IPS DF 19.7 (cell line): ENCODE results near the gene RRP36.
"Not testable (repeated sequence)": the region's sequence is repeated elsewhere in the genome, so short reads cannot be mapped to it uniquely, and the experiment has no call there.

Source experiments
- DNase-seq: peaks from one replicate; pipeline ENCODE4 v3.0.0-alpha.2; 2013; ENCODE audit warnings: low read depth, low spot score

RRP36 gene

GRCh38 chr6:43037706-43038105 lies 16.3 kb downstream of the RRP36 start:
- no peak for DNase-seq

DNA sequence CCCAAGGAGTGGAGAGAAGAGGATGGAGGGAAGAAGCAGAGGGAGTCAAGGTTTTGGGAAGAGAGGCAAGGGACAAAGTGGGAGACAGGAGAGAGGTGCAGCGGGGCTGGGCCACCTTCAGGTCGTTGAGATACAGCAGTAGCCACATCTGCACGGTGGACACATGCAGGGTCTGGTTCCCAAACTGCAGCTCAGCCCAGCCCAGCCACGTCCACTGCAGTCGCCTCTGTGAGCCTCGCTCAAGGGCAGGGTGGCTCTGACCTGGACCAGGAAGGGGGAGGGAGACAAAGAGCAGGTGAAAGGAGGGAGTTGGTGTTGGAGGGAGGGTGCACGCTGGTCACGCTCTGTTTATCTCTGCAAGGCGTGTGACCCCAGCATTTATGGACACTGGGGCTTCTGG lies 17.3 kb downstream of the RRP36 start:
- DNase-seq, result no peak

GRCh38 chr6:43040542-43041257 lies 19.3 kb downstream of the RRP36 start:
- DNase-seq, result no peak

DNA sequence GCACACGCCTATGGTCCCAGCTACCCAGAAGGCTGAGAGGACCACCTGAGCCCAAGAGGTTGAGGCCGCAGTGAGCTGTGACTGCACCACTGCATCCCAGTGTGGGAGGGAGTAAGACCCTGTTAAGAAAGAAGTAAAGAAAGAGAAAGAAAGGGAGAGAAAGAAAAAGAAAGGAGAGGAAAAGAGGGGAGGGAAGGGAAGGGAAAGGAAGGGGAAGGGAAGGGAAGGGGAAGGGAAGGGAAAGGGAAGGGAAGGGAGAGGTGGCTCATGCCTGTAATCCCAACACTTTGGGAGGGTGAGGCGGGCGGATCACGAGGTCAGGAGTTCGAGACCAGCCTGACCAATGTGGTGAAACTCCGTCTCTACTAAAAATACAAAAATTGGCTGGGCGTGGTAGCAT lies 20.1 kb downstream of the RRP36 start:
- DNase-seq, result not testable (repeated sequence)

DNA sequence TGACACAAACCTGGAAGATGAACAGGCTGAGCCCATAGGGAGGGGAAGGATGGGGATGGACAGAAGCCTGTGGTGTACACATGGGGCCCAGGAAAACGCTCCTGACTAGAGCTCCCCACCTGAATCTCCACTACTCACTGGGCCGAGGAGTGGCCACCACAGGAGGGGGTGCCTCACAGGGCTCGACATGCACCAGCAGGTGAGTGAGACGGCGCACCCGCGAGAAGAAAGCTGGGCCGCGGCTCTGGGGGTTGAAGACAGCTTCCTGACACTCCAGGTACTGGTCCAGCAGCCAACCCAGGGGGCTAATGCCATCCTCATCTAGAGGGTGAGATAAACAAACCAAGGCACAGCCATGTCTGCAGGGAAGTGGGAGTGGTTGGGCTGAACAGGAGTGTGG lies 21.9 kb downstream of the RRP36 start:
- DNase-seq, result no peak

DNA sequence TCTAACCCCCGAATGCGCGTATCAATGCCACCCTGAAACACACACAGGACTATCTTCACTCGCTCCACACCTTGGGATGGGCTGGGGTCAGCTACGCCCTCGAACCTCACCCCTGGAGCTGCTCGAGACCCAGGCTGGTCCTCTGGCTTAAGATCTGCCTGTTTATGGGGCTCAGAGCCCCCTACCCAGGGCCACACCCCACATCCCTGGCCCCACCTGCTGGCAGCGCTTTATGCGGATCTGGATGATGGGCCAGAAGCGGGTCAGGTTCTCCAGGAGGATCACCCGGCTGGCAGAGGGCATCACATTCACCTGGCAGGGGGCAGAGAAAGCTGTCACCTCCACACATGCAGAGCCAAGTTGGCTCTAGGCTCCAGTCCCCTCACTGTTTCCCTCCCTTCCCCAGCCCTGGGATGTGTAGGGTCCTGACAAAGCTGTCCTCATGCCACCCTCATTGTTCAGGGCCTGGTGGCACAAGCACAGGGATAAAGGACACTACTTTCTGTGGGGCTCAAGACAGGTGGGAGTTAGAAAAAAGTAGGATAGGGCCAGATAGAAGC lies 24.0 kb downstream of the RRP36 start:
- no peak for DNase-seq

DNA sequence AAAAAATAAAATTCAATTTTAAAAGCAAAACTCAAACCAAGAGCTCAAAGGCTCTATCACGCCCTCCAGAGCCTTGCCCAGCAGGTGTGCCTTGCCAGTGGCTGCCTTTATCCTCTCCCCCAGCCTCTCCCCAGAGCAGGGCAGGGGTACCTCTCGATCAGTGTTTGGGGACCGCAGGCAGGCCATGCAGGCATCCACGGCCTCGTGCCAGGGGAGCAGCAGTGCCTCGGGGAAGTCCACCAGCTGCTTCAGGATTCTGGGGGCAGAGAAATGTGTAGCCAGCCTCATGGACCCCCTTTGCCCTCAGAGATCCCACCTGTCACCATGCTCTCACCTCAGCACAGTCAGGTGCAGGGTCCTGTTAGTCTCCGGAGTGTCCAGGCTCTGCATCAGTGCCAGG lies 26.6 kb downstream of the RRP36 start:
- DNase-seq, result no peak

- no peak for DNase-seq
Observed at GRCh38 chr6:43050981-43051380, 29.6 kb downstream of the RRP36 start.

- no peak for DNase-seq
Observed at GRCh38 chr6:43052225-43052841, 30.9 kb downstream of the RRP36 start.

- DNase-seq, result no peak
Observed at GRCh38 chr6:43052842-43053544, 31.6 kb downstream of the RRP36 start.

DNA sequence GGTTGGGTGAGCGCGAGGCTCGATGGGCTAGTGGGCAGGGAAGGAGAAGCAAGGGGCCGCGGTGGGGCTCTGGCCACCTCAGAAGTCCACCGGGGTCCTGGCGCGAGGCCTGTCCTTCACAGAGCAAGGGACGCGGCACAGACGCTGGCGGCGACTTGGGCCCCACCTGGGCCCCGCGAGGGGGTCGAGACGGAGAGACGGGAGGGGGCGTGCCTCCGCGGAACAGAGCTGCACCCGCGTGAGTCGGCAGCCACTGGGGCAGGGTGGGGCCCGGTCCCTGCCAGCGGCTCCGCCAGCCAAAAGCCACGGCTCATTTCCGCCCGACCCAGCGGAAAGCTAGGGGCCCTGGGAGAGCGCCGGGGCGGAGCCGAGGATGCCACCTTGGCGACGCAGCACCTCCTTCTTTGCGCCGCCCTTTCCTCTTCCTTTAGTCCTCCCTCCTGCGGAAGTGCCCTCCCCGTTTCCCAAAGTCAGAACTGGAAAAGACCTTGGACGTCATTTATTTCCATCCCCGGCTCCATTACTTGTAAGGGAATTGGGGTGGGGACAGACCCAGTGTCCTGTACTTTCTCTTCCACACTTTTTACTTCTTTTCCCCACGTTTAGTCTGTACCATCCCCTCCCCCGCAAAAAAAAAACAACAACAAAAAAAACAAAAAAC lies 32.3 kb downstream of the RRP36 start, which contains the start of gene CUL7:
CUL7 (minus strand) TSS at position 307 of the 661 bp plus-strand sequence. CDS start 1,063 bp downstream, outside the sequence.
- DNase-seq, result peak; percentile 81

DNA sequence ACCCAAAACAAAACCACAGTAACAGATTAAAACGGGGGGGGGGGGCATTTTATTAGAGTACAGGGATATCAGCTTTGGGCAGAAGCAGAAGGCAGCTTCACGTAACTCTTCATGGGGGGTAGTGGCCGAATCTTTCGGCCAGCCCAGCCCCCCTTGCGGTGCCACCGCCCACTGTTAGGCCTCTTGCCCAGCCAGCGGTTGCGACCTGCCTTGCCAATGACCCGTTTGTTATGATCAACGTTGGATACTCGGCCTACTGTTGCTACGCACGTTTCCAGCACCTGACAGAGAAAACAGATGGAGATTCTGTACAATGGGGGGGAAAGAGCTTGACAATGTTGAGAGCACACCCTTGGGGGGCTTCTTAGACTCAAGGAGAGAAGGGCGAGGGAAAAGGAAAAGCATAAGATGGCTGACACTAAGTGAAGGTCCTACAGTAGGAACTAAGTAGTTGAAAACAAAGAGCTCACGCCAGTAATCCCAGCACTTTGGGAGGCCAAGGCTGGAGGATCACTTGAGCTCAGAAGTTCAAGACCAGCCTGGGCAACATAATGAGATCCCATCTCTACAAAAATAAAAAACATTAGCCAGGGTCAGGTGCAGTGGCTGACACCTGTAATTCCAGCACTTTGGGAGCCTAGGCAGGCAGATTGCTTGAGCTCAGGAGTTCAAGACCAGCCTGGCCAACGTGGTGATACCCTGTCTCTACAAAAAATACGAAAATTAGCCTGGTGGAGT lies 33.0 kb downstream of the RRP36 start:
- no peak for DNase-seq

DNA sequence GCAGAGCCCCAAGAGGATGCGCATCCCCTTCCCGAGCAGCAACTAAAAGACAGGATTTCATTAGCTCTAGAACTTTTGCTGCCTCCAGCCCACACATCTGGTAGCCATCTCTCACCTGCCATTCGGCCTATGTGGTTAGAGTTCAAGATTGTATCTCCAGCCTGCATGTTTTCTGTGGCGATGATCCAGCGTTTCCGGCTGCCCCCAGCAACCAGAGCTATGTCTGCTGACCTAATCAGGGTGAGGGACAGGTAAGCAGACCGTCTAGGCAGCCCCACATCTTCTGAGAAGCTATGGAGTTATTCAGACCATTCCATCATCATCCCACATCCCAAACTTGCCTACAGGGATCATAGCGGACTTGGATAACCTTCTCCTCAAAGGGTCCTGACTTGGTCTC lies 34.5 kb downstream of the RRP36 start:
- DNase-seq, result no peak

DNA sequence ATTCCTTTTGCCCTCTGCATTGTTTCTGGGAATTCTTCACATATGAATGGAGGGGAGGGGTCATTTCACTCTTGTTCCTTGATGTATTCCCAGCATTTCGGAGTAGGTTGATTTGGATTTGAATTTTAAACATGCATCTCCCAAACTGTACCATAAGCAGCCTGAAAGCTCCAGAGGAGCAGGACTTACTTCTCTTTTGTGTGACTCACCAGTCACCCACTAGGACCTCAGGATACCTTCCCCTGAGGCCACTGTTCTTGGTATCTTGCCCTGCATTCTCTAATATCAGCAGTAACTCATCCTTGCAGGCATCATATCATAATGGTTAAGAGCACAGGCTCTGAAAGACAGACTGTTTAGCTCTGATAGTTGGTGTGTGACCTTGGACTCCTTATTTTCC lies 37.1 kb downstream of the RRP36 start:
- DNase-seq, result no peak

DNA sequence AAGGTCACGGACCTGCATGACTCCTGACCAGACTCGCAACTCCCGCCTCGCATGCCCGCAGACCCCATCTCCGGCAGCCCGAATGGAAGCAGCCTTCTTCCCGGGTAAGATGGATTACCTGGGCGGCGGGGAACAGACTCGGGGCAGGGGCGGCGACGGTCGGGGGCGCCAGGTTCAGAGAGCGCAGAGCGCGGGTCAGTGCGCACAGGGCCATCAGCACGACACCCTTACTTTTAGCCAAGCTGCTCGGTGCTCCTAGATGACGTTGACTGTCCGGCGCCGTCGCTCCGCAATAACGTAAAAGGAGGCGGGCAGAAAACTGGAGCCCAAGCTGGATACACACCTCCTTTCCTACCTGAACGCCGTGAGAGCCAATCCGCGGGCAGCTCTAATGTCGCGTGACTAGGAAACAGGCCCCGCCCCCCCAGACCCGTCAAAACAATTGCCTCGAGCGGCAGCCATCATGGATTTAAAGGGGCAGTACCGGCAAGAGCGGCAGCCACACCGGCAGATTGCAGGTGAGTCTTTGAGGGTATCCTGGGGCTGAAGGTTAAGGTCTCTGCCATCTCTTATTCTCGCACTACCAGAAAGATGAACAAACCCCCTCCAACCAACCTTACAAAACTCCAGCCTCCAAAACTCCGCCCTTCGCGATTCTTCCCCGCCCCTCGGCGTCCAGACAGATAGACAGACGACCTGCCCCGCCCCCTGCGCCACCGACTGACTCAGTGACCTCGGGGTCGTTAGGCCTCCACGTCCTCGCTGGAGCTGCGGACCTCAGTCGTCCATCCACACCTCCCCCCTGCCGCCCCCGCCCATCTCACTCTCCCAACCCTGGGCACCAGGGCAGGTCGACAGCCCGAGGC lies 38.0 kb downstream of the RRP36 start, which contains the start of the genes KLC4 and MRPL2:
KLC4 (plus strand) TSS at position 464 of the 866 bp plus-strand sequence. CDS start 1,705 bp downstream, outside the sequence.
MRPL2 (minus strand) TSS at position 267 of the 866 bp plus-strand sequence; CDS start at position 214, 53 bp downstream.
- DNase-seq, result peak; percentile 94

DNA sequence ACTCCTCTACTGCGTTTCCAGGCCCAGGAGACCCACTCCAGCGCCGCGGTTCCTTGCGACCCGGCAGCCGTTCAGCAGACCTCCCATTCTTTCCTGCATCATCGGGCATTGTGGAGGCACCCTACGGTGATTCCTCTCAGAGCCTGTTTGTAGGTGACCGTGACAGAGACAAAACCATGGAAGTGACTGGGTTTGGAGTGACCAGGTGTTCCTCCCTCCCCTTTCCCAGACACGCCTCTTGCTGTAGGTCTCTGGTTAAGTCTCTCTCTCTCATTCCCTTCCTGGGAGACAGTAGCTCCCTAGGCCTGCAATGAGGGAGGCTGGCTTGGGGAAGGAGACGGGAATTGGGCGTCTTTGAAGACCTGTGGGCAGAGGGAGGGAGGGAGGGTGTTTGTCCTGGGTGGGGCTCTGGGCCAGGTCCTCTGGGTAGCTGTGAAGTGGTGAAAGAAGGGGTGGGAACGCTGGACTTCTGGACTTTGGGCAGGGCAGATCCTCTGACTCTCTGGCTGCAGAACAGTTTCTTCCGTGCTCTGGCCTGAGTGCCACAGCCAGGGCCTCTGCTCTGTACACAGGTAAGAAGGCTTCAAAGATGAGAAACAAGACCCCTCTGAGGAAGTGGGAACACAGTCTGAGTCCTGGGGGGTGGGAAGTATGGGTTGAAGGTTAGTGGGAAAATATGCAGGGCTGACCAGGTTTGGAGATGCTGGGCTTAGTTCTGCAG lies 38.8 kb downstream of the RRP36 start:
- no peak for DNase-seq

DNA sequence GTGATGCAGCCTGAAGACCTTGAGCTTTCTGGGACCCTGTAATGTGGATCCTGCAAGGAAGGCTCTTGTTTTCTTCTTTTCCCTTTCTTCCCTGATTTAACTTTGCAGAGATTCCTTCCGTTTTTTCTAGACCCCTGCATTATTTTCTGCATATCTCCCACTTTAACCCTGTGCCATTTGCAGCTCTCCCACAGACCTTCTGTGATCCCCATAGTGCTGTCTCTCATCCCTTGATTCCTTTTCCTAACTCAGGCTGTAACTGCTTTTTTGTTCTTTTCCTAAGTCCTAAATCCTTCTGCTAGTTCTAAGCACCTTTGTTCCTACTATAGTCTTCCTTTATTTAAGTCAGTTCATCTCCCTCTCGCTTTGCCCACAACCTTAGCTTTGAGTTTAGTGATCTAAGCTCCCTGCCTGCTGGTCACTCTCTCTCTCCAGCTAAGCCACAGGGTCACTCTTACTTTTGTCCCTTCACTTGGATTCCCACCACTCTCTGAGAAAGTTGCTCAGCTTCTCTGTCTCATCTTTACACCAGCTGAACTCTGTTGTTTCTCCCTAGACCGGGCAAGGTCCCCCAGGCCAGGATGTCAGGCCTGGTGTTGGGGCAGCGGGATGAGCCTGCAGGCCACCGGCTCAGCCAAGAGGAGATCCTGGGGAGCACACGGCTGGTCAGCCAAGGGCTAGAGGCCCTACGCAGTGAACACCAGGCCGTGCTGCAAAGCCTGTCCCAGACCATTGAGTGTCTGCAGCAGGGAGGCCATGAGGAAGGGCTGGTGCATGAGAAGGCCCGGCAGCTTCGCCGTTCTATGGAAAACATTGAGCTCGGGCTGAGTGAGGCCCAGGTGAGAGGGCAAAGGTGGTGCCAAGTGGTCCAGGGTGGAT lies 39.6 kb downstream of the RRP36 start:
- no peak for DNase-seq

DNA sequence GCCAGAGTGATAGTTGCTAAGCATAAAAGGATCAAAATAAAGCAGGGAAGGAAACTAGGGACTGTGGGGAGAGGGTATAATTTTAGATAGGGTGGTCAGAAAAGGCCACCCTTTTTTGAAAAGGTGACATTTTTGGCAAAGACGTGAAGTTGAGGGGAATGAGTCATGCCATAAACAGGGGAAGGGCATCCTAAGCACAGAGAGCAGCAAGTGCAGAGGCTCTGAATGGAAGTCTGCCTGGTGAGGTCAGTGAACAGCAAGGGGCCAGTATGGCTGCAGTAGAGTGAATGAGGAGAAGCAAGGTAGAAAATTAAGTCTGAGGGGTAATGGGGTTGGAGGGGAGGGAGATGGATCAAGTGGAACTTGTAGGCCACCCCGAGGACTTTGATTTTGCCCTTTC lies 40.4 kb downstream of the RRP36 start:
- no peak for DNase-seq
